Measurements from ENCODE around the gene ADCY9. TPM values are rescaled to one million over a fixed set of nuclear protein-coding genes. Genes with fewer than 3 reads are reported as not detected.
"Not testable (repeated sequence)": the region's sequence is repeated elsewhere in the genome, so short reads cannot be mapped to it uniquely, and the experiment has no call there.

Gene ADCY9
- 1 to 10 TPM; 6.1 to 7.2 TPM for total RNA-seq

DNA sequence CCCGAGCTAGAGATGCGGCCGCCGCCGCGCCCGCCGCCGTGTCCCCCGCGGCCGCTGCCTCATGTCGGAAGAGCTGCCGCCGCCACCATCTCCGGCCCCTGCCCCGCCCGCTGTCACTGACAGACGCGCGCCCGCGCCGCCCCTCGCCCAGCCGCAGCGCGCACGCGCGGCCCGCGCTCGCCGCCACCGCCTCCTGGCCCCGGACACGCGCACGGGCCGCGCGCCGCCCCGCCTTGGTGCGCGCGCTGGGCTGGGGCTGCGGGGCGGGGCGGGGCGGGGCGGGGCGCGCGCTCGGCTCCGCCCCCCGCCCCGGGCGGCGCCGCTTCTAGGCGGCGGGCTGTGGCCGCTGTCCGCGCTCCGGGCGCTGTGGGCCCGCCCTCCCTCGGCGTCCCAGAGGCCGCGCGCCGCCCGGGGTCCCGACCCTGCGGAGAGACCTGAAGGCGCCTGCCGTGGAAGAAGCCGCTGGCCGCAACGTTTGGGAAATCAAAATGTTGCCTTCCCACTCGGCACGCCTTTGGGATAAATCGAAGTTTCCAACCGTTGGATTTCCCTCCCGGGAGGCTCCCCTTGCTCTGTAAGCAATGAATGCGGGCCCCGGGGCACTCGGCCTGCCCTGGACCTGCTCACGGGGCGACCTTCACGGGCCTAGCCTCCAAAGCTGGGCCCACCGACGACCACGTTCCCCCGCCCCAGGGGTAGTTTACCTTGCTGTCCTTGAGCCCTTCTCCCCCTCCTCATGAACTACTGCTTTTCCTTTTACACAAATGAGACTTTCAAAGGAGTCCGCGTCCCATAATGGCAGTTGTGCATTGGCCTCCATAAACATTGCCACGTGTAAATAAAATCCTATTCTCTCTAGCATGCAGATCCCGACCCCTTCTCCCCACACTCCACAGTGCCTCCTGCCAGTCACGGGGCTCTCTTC is at the start of gene ADCY9:
ADCY9 (minus strand) TSS at position 118 of the 925 bp plus-strand sequence. CDS start 1,000 bp downstream, outside the sequence.
- ChIA-PET CTCF (interaction anchor here (0.6 kb wide), 1 partner anchor 282 kb away, joined by 3 read pairs; no protein-coding TSS in a partner anchor), POLR2A (interaction anchor here (0.5 to 1.8 kb wide), 4 partner anchors 67 to 393 kb away, joined by 4 to 12 read pairs (median 8); no protein-coding TSS in a partner anchor)

DNA sequence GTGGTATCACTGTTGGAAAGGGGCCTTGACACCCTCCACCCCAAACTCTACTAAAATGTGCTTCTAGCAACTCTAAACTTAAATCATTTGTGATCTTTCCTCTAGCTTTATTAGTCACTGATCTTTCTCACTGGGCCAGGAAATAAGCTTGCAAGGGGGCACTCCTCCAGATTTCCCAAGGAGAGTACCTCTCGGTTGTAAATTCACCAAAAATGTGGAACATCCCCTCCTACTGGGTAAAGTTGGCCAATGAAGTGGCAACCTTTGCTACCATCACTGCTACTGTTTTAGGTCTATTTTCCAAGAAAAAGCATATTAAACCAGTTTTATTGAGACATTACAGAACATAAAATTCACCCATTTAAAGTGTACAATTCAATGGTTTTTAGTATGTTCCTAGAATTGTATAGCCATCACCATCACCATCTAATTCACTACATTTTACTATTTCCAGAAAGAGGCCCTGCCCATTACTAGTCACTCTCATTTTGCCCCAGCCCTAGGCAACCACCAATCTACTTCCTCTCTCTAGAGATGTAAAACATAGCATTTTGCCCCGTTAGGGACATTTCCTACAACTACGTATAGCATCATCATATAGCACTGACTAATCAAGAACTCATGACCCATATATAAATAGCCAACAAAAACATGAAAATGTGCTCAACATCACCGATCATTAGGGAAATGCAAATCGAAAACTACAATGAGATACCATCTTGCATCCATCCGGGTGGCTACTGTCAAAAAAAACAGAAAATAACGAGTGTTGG is 44.6 kb upstream of the ADCY9 start:
- POLR2A ChIA-PET = no interaction called here

DNA sequence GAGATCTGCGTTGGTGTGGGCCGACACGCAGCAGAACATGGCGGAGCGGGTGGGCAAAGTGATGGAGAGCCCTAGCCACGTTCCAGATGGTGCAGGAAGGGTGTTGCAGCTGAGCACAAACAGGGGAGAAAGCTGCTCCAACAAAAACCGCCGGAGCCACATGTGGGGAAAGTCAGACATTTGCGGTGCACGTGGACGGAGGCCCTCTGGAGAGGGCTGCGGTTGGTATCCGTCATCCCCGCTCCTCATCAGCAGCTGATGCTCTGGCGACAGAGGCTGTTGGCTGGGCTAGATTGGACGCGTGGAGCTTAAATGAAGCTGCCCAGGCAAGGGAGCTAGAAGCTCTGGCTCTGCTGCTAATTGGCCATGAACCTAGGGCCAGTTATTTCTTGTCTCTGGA is 43.5 kb upstream of the ADCY9 start:
- CTCF ChIA-PET = no interaction called here
- POLR2A ChIA-PET = no interaction called here

More for the DNA sequence above, 44.6 kb upstream of the ADCY9 start:
- CTCF ChIA-PET = no interaction called here

DNA sequence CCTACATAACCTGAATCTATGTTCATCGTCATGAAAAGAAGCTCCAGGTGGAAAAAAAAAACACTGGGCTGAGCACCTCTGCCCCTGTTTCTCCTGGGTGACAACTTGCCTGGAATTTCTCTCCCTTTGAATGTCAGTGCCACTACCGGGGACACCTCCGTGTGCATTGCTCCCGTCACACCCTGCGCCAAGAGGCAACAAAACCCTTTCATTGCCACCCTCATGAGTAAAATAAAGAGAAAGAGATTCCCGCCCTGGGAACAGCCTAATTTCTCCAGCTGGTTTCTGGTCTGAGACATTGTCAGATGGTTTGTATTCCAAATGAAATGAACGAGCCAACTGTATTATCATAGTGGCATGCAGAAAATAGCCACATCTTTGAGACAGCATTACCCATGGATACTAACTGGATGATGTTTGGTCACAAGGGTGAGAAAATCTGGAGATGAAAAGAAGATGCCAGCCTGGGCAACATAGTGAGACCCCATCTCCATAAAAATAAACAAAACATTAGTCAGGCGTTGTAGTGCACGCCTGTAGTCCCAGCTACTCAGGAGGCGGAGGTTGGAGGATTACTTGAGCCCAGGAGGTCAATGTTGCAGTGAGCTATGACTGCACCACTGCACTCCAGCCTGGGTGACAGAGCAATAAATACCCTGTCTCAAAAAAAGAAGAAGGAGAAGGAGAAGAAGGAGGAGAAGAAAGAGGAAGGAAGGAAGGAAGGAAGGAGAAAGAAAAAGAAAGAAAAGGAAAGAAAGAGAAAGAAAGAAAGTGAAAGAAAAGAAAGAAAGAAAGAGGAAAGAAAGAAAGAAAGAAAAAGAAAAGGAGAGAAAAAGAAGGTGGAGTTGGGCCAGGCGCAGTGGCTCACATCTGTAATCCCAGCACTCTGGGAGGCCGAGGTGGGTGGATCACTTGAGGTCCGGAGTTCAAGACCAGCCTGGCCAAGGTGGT is 42.2 kb upstream of the ADCY9 start:
- POLR2A ChIA-PET = no interaction called here
- CTCF ChIA-PET = no interaction called here

DNA sequence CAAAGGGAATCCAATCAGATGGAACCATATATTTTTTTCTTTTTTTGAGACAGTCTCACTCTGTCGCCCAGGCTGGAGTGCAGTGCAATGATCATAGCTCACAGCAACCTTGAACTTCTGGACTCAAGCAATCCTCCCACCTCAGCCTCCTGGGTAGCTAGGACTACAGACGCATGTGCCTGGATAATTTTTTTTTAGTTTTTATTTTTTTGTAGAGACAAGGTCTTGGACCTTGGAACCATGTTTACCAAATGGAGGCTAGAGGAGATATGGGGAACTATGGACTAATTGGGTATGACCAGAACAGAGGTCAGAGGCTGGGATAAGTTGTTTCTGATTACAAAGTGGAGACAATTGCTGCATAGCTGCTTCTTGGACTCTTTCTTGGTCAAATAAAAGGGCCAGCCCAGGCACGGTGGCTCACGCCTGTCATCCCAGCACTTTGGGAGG is 41.2 kb upstream of the ADCY9 start:
- POLR2A ChIA-PET = no interaction called here
- CTCF ChIA-PET = no interaction called here

DNA sequence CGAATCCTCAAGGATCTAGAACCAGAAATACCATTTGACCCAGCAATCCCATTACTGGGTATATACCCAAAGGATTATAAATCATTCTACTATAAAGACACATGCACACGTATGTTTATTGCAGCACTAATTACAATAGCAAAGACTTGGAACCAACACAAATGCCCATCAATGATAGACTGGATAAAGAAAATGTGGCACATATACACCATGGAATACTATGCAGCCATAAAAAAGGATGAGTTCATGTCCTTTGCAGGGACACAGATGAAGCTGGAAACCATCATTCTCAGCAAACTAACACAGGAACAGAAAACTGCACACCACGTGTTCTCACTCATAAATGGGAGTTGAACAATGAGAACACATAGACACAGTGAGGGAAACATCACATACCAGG is 40.3 kb upstream of the ADCY9 start:
- CTCF ChIA-PET, POLR2A ChIA-PET: not testable (repeated sequence)

DNA sequence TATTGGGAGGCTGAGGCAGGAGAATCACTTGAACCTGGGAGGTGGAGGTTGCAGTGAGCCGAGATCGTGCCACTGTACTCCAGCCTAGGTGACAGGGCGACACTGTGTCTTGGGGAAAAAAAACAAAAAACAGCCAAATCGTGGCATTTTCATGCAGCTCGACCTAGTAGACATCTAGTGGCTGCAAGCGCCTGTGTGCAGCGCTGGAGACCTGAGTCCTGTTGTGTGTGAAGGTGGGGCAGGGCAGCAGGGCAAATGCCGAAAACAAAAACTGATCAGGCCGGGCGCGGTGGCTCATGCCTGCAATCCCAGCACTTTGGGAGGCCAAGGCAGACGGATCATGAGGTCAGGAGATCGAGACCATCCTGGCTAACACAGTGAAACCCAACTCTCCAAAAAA is 37.1 kb upstream of the ADCY9 start:
- CTCF ChIA-PET = interaction anchor here (0.7 kb wide), 1 partner anchor 197 kb away, joined by 3 read pairs; no protein-coding TSS in a partner anchor
- POLR2A ChIA-PET = not testable (repeated sequence)

DNA sequence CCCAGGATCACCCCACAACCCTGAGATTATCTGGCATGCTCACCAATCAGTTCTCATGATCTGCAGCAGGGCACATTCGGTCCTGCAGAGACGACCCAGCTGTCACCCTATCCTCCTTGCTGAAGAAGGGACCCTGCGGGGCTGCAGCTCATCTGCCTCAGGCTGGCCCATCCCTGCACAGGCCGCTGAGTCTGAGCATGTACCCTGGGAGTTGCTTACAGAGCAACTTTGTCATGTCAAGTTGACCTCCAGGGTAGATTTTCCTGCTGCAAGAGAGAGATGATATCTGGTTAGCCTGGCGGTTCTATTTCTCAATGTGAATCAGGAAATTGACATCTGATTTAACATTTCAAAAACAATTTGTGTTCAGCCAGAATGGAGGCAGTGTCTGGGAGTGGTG is 36.0 kb upstream of the ADCY9 start:
- ChIA-PET CTCF (no interaction called here), POLR2A (no interaction called here)

DNA sequence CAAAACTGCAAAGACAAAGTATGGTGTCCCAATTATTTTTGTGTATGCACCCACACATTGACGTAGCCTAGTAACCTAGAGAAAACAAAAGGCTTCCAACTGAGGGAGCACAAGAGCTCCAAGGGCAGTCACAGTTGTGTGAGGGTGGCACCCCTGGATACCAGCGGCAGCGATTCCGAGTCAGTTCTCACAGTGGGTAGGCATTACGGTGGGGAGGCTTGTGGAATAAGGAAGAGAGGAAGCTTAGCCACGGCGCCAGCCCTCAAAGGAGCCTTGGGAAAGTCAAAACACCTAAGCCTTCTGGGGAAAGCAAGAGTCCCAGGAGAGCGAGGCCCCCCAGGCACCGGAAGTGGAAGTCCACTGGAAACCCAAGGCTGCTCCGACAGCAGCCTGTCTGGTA is 31.0 kb upstream of the ADCY9 start:
- ChIA-PET POLR2A (no interaction called here), CTCF (no interaction called here)

DNA sequence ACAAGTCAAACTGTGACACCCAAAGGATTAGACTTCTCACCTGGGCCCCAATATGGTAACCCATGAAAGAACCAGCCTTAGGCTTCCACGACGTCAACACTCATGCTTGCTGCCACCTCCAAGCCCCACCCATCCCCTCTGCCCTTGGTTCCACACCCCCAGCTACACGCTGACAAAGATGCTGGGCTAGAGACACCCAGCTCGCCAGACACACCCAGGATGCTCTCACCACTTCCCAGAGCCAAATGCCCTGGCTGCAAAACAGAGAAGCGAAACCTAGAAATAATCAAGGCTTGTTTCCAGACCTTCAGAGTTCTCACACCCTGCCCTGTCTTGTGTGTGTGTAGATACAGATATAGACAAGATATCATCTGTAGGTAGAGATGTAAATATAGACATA is 26.0 kb upstream of the ADCY9 start:
- CTCF ChIA-PET = no interaction called here
- POLR2A ChIA-PET = no interaction called here

DNA sequence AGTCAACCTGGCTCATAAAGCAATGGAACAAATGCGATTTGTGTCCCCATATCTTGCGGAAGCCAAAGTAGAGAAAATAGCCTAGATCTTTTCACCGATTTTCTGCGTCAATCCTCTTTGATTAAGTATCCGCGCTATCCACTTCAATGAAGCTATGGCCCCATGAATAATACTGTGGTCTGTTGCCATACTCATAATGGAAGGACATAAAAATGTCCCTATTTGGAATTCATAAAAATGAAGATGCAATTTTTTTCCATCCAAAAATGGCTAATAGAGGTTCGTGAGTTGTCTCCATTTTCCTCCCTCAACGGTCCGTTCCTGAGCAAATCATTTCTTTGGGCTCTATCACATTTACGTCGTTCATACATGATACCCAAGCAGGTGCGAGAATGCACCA is 25.4 kb upstream of the ADCY9 start:
- CTCF ChIA-PET = no interaction called here
- POLR2A ChIA-PET = no interaction called here

DNA sequence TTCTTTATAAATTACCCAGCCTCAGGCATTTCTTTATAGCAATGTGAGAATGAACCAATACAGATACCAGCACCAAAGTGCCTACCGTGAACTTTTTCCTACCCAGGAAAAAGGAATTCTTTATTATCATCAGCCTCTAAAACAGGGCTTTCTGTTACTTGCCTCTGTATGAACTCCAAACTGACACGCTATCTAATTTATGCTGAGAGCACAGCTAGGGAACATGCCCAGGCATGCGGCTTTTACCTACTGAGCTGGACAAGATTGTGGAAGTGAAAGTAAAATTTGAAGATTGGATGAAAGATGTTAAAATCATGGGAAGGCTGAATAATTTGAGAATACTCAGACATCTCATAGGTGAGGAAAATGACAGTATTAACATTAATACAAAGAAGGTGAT is 24.4 kb upstream of the ADCY9 start:
- POLR2A ChIA-PET = no interaction called here
- CTCF ChIA-PET = no interaction called here

DNA sequence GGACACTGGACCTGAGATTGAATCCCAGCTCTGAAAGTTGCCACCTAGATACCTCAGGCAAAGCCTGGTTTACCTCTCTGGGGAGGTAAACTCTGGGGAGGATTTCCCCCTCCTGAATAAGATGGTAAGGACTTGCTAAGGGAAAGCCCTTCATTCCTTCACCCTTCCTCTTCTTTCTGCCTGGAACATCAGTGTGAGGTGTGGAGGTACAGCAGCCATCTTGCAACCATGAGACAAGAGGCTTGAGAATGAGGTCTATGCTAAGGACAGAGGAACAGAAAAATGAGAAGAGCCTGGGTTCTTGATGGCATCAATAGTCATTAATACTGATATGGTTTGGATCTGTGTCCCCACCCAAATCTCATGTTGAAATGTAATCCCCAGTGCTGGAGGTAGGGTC is 23.7 kb upstream of the ADCY9 start:
- POLR2A ChIA-PET = no interaction called here
- CTCF ChIA-PET = no interaction called here

DNA sequence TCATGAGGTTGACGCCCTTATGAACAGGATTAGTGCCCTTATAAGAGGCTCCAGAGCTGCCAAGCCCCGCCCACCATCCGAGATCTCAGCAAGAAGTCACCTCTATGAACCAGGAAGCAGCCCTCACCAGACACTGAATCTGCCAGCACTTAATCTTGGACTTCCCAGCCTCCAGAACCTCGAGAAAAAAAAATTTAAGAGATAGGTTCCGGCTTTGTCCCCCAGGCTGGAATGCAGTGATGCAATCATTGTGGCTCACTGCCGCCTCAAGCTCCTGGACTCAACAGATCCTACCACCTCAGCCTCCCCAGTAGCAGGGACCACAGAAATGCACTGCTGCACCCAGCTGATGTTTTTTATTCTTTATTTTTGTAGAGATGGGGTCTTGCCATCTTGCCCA is 22.5 kb upstream of the ADCY9 start:
- POLR2A ChIA-PET = no interaction called here
- CTCF ChIA-PET = no interaction called here

DNA sequence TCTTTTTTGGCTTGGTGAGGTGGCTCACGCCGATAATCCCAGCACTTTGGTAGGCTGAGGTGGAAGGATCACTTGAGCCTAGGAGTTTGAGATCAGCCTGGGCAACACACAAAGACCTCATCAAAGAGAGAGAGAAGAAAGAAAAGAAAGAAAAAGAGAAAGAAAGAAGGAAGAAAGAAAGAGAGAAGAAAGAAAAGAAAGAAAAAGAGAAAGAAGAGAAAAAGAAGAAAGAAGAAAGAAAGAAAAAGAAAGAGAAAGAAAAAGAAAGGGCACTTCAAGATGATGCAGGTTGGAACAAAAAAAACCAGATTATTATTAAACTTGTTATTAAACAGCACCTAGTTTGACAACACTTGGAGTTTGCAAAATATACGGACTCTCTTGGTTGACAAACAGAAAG is 21.2 kb upstream of the ADCY9 start:
- ChIA-PET CTCF (no interaction called here), POLR2A (no interaction called here)

DNA sequence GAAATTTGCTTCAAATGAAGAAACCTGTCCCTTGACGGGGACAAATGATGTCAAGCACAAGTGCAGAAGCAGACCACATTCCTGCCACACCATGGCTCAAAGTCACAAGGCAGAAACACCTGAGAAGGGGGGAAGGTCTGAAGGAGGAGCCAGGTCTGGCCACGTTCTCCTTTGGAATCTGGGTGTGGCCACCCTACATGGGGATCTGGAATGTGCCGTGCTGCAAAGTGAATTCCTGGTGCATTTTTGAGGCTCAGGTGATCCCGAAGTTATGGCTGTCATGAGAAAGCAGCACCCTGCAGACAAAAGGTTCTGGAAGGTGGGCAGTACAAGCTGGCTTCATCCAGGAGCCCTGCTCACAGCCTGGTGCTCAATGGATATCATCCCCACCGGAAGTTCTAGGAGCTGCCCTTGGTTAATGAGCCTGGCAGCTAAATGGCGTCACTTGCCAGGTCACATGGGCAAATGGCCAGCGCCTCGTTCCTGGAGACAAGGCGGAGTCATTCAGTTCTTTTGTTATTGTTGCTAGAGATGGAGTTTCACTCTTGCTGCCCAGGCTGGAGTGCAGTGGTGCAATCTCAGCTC is 20.1 kb upstream of the ADCY9 start:
- ChIA-PET POLR2A (no interaction called here), CTCF (no interaction called here)

DNA sequence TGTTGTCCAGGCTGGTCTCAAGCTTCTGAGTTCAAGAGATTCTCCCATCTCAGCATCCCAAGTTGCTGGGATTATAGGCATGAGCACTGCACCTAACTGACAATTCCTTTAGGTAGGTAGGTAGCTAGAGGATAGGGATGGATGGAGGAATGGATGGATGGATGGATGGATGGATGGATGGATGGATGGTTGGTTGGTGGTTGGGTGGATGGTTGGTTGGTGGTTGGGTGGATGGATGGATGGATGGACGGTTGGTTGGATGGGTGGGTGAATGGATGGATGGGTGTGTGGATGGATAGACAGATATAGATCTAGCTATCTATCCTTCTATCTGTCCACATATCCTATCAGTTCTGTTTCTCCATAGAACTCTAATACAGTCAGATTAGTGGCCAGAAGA is 19.3 kb upstream of the ADCY9 start:
- ChIA-PET POLR2A (no interaction called here), CTCF (no interaction called here)

DNA sequence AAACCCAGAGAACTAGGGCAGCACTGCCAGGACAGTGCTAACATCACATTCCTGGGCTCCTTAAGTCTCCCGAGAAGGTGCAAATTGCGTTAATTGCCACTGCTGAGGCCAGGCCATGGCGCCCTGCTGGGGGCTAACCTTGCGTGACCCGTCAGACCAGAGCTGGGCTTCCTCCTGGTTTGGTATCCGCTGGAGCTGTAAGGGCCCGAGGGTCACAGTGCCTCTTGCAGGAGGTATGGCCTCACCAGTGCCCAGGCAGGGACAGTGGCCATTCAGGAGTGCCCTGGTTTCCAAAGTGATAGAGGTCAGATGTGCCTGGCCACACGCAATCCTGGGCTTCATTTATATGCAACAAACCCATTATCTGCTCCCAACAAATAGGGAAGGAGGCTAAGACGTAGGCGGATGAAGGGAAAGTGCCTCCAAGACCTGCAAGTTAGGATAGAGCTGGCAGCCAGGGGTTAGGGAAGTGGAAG is 17.7 kb upstream of the ADCY9 start:
- POLR2A ChIA-PET = no interaction called here

DNA sequence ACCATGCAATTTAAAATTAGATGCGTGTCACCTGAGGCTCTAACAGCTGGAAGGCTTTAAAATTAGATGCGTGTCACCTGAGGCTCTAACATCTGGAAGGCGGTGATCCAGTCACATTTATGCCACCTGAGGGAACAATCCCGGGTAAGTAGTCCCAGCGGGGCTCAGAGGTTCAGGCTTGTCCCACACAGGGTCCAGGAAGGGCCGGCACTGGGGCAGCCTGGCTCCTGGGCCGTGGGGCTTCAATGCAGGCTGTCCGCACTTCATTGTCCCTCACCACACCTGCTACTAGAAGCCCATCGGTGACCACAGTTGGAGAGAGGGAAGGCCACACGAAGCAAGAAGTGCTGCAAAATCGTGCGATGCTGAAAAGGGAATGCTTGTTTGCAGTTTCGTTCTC is 15.4 kb upstream of the ADCY9 start:
- CTCF ChIA-PET = no interaction called here
- POLR2A ChIA-PET = no interaction called here

More for the DNA sequence above, 17.7 kb upstream of the ADCY9 start:
- CTCF ChIA-PET = no interaction called here
